HL-60/S4 treated with phorbol 12-myristate 13-acetate at 8.2 ng/mL for 4 days and 3 days (cell line): ENCODE results near the gene MIDN.
"Not testable (repeated sequence)": the region's sequence is repeated elsewhere in the genome, so short reads cannot be mapped to it uniquely, and the experiment has no call there.

Source experiments
- in situ Hi-C: fragments of 300-500 bp; cut with MboI; formaldehyde crosslinking; loops from 2 replicates; pipeline ENCODE4 v1.15.0; 2022; ENCODE audit warnings: low sequenced_read_pairs

Gene MIDN

DNA sequence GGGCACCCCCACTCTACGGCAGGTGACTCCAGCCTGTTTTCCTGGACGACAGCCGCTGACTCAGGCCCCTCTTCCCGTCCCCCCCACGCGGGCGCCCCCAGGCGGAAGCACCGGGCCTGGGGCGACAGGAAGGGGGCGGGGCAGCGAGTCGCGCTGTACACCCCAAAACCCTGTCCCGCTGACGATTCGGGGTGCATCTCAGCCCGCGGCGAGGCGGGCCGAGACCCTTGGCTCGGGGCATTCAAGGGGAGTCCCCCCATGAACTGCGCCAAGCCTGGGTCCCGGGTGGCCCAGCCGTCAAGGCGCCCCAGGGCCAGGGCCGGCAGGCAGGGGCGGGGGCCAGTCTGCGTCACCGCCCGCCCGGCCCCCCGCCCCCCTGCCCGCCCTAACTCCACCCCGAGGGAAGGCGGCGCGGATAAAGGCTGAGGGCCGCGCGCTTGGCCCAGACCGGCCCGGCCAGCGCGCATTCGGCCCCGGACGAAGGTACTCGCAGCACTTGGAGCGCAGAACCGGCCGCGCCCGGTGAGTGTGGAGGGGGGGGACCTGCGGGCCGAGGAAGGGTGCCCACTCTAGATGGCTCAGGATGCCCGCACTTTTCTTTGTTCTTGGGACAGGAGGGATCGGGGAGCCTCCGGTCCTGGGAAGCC lies at the start of gene MIDN:
Gene MIDN, plus strand, starts transcription at position 445 of the 647 bp plus-strand sequence. CDS start 1,714 bp downstream, outside the sequence.
- in situ Hi-C loops, result no loop called here

DNA sequence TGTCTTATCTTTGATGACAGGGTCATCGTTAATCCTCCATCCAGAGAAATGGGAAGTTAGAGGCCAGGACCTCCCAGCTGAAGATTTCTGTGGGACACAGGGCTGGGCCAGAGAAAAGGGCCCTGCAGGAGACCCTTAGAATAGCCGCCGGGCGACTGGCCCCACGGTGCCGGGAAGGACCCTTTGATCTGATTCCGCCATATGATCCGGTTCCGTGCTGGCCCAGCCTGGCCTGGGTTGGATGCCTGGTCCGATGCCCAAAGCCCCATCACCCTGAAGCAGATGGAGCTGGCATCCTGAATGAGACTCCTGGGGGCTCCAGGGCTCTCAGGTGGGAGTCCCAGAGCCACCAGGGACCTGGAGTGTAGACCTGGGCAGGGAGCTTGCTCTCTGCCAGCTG lies 48.9 kb upstream of the MIDN start:
- in situ Hi-C loops, result loop anchor here (10.0 kb wide), 1 partner anchor 85 kb away; no protein-coding TSS in a partner anchor

DNA sequence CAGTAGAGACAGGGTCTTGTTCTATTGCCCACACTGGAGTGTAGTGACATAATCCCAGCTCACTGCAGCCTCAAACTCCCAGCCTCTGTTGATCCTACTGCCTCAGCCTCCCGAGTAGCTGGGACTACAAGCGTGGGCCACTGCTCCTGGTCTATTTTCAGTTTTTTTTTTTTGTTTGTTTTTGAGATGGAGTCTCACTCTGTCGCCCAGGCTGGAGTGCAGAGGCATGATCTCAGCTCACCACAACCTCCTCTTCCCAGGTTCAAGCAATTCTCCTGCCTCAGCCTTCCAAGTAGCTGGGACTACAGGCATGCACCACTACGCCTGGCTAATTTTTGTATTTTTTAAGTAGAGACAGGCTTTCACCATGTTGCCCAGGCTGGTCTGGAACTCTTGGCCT lies 47.8 kb upstream of the MIDN start:
- in situ Hi-C loops, result not testable (repeated sequence)

DNA sequence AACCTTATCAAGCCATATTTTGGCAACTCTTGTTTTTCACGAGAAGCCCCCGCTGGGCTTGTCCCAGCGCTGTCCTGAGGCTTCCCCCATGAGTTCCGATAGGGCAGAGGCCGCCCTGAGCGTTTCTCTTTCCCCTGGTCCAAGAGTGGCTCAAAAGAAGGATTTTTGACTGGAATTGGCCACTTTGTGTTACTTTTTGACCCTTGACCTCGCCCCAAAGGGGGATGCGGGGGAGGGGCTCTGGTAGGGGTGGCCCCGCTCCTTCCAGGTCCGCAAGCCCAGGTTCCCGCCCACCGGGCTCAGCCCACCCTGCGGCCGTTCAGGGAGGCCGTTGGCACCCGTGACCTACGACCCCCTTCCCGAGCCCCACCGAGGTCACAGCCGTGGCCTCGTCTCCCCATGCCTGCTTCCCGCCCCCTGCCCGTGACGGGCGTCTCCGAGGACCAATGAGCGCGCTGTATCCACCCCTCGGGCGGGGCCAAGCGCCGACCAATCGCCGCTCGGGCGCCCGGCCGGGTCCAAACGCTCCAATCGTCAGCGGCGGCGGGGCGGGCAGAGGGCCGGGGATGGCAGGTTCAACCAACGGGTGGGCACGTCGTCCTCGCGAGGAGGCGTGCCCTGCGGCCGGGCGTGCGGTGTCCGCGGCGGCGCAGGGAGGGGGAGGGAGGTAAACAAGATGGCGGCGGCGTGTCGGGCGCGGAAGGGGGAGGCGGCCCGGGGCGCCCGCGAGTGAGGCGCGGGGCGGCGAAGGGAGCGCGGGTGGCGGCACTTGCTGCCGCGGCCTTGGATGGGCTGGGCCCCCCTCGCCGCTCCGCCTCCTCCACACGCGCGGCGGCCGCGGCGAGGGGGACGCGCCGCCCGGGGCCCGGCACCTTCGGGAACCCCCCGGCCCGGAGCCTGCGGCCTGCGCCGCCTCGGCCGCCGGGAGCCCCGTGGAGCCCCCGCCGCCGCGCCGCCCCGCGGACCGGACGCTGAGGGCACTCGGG lies 43.0 kb upstream of the MIDN start, which contains the start of gene STK11:
Gene STK11, plus strand, starts transcription at position 665 of the 986 bp plus-strand sequence. CDS start 1,136 bp downstream, outside the sequence.
- in situ Hi-C loops, result no loop called here

DNA sequence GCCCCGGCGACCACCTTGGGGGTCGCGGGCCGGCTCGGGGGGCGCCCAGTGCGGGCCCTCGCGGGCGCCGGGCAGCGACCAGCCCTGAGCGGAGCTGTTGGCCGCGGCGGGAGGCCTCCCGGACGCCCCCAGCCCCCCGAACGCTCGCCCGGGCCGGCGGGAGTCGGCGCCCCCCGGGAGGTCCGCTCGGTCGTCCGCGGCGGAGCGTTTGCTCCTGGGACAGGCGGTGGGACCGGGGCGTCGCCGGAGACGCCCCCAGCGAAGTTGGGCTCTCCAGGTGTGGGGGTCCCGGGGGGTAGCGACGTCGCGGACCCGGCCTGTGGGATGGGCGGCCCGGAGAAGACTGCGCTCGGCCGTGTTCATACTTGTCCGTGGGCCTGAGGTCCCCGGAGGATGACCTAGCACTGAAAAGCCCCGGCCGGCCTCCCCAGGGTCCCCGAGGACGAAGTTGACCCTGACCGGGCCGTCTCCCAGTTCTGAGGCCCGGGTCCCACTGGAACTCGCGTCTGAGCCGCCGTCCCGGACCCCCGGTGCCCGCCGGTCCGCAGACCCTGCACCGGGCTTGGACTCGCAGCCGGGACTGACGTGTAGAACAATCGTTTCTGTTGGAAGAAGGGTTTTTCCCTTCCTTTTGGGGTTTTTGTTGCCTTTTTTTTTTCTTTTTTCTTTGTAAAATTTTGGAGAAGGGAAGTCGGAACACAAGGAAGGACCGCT lies 42.1 kb upstream of the MIDN start:
- in situ Hi-C loops, result no loop called here

DNA sequence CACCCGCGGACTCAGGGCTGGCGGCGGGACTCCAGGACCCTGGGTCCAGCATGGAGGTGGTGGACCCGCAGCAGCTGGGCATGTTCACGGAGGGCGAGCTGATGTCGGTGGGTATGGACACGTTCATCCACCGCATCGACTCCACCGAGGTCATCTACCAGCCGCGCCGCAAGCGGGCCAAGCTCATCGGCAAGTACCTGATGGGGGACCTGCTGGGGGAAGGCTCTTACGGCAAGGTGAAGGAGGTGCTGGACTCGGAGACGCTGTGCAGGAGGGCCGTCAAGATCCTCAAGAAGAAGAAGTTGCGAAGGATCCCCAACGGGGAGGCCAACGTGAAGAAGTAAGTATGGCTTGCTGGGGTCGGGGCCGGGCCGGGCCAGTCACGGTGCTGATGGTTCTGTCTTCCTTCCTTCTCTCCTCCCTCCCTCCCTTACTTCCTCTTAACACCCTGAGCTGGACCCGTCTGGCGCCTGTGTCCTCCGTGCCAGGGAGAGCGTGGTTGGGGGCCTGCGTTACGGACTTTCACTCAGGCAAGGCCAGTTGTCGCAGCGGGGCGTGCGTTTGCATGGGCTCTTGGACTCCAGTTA lies 41.4 kb upstream of the MIDN start:
- in situ Hi-C loops, result no loop called here

DNA sequence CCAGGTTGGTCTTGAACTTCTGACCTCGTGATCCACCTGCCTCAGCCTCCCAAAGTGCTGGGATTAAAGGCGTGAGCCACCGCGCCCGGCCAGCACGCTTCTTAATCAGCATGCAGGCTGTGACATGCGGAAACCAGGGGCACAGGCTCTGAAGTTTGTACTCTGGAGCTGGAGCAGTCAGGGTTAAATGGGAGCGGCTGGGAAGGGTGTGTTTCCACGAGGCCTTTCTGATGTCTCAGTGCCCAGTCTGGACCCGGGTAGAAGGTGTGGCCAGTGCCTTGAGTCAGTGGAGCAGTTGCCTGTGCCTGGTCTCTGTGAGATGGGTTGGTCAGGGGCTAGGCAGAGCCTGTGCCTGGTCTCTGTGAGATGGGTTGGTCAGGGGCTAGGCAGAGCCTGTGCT lies 39.6 kb upstream of the MIDN start:
- in situ Hi-C loops, result not testable (repeated sequence)

DNA sequence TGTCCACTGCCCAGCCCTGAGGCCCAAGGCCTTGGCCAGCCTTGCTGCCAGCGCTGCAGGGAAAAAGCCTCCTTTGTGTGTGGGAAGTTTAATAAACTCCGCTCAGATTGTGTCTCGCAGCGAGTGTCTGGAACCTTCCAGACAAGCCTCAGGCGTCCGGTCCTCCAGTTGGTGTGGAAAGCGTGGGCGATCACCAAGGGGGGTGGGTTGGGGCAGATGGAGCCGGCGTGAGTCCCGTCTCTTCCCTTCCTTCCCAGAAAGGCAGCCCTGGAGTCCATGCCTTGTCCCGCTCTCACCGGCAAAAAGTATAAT lies 38.2 kb upstream of the MIDN start:
- in situ Hi-C loops, result no loop called here

DNA sequence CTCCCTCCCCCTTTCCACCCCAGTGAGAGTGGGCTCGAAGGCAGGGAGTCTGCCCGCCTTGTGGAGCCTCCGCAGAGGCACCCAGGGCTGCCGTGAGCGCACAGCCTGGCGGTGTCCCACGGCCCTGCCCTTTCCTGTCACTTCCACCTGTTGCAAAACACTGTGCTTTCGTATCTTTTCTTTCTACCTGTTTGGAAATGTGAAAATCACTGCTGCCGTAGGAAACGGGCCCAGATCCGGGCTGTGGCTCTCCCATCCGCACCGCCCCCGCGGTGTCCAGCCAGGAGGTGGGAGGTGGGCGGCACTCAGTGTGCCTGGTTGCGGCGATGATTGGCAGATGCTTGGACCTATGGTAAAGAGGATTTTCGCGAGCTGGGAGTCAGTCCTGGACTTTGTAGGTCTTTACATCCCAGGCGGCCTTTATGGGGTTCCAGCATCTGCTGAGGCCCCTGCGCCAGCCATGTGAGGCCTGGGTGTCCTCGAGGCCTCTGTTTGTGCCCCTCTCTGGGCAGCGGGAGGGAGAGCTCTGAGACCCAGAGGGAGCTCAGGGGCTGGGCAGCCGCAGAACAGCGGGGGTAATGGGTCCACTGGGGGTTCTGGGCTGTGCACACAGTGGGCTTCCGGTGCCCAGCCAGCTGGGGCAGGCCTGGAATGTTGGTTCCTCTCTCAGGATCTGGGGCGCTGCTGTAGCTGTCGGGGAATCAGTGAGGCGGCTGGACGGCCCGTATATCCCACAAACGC lies 36.7 kb upstream of the MIDN start:
- in situ Hi-C loops, result no loop called here

DNA sequence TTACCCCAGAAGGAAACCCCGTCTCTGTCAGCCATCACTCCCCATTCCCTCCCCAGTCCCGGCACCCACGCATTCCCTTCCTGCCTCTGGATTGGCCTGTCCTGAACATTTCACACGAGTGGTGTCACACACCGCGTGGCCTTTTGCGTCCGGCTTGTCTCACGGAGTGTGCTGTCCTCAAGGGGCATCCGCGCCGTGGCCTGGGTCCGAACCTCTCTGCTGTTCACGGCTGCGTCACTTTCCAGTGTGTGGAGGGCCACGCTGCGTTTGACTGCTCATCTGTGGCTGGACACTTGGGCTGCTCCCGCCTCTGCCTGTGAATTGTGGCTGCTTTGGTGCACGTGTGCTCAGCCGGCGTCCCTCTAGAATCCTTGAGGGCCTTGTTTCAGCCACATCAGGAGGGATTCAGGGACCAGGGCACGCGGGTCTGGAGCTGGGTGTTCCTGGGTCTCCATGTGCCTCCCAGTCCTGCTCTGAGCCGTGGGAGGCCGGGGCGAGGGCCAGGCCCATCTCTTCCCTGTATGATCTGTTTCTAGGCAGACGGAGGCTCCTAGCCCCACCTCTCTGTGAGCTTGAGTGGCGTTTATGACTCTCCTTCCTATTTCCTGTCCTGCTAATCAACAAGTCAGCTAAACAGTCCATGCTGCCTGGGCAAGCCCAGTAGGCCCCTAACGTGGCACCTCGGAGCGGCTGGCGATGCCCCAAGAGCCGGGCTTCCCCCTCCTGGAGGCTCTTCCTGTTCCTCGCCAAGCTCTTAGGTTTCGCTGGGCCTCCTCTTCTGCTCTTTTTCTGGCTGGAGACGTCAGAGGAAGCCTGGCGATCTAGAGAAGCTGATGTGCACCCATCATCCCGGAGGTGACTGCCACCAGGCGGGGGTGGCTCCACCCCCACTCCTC lies 34.7 kb upstream of the MIDN start:
- in situ Hi-C loops, result no loop called here

DNA sequence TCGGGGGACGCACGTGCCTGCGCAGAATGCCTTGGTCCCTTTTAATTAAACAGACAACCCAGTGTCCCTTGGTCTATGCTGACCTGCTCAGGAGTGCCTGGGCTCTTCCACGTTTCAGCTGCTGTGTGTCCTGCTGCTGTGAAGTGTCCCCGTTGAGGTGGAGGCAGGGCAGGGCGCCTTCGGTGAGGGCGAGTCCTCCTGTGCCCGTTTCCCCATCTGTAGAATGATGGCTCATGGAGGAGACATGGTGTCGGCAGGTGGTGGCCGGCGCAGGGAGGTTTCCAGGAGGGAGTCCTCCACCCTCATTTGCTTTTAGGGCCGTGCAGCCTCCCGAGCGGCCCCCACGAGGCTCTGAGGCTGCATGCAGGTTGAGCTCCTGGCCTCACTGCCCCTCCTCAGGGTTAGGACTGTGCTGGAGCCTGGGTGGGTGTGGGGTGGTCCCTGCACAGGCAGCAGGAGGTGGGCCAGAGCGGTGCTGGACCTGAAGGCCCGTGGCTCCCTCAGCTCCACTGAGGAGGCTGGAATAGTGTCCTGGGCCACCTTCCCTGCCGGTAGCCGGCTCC lies 34.0 kb upstream of the MIDN start:
- in situ Hi-C loops, result no loop called here

DNA sequence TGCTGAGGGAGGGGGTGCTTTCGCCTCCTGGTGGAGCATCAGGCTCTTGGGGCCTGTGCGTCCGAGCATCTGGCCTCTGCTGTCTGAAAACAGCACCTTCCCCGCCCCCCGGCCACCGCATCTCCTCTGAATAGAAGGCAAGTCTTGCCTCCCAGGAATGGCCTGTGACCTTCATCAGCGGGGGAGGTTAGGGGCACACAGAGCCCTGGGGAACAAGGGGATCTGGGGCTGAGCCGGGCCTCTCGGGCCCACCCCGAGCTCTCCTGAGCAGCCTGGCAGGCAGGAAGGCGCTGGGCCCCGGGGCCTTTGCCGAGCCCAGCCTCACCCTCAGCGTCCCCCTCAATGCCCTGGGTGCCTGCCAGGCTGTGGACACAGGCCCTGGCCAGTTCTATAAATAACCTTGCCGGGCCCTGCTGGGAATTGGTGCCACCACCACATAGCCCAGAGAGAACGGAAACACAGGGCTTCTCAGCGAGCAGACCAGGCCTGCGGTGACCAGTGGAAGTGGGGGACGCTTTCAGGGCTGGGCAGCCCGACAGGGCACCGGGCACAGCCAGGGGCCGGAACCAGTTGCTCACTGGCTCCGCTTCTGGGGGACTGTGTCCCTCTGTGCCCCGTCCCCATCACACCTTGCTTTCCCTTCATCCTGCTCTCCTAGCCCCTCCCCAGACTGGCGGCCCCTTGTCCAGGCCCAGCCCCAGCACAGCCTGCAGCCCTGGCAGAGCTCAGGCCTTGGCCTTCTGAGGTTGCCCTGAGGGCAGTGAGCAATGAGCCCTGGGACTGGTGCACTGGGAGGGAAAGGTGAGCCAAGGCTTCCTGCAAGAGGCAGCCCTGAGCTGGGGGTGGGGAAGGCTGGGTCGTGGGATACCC lies 33.3 kb upstream of the MIDN start:
- in situ Hi-C loops, result no loop called here

DNA sequence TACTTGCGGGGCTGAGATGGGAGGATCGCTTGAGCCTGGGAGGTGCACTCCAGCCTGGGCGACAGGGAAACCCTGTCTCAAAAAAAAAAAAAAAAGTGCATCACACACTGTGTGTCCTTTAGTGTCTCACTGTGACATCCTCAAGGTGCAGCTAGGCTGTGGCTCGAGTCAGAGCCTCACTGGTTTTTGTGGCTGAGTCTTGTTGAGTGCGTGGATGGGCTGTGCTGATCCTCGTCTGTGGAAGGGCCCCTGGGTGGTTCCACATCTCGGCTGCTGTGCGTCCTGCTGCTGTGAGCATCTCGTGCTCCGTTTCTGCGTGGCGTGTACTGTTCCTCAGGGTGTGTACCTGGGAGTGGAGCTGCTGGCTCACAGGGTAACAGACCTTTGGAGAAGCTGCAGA lies 31.6 kb upstream of the MIDN start:
- in situ Hi-C loops, result no loop called here

DNA sequence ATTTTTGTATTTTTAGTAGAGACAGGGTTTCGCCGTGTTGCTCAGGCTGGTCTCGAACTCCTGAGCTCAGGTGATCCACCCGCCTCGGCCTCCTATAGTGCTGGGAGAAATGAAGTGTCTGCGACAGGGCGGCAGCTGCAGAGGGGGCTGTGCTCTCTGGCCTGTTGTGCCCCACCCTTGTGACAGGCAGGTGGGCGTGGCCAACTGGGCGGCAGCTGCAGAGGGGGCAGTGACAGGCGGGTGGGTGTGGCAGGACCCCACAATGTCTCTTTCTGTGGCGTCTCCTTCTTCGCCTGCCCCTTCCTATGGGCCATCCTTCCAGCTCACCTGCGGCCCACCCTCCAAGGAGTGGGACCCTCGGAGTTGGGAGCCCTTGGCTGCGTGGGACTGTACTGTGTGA lies 31.0 kb upstream of the MIDN start:
- in situ Hi-C loops, result no loop called here

DNA sequence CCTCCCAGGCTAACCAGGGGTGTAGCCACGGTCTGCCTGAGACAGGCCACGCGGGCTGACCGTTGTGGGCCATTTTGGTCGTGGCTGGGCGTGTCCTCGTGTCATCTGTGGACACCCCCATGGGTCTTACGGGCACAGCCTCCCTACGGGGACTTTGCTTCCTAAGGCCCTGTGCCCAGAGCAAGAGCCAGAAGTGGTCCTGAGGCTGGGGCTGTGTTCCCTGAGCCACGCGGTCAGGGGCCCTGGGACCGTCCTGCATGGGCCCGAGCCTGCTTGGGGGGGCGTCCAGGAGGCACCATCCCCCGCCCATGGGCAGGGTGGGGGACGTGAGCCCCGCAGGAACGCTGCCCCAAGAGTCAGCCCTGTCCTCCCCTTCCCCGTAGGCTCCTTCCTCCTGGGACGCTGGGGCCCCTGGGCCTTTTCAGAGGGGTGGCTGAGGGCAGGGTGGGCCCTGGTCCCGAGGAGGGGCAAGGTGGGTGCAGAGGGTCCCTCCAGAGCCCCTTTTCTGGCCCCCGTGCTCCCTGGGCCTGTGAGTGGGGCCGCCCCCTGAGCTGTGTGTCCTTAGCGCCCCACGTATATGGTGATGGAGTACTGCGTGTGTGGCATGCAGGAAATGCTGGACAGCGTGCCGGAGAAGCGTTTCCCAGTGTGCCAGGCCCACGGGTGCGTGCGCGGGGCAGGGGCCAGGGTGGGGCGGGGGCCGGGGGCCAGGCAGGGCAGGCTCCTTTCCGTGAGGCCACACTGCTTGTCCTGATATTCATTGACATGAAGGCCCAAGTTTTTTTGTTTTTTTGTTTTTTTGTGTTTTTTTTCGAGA lies 29.4 kb upstream of the MIDN start:
- in situ Hi-C loops, result no loop called here

DNA sequence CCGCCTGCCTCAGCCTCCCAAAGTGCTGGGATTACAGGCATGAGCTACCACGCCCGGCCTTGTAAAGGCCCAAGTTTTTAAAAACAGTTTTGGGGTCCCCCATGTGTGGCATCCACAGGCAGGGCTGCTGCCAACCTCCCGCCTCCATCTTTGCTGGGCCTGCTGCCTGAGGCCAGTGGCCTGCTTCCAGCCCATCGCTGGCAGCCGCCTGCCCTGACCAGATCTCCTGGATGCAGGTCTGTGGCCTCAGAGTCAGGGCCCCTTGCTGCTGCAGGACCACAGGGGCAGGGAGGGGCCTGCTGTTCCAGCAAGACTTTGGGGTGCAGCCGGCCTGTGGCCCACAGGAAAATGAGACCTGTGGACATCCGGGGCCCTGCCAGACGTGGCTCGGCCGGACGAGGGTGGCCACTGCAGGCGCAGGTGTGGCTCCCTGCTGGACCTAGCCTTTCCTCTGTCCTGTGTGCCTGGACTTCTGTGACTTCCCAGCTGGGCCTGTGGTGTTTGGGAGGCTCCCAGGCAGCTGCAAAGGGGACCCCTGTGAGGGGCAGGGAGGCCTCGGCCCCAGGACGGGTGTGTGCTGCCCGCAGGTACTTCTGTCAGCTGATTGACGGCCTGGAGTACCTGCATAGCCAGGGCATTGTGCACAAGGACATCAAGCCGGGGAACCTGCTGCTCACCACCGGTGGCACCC lies 28.5 kb upstream of the MIDN start:
- in situ Hi-C loops, result no loop called here

DNA sequence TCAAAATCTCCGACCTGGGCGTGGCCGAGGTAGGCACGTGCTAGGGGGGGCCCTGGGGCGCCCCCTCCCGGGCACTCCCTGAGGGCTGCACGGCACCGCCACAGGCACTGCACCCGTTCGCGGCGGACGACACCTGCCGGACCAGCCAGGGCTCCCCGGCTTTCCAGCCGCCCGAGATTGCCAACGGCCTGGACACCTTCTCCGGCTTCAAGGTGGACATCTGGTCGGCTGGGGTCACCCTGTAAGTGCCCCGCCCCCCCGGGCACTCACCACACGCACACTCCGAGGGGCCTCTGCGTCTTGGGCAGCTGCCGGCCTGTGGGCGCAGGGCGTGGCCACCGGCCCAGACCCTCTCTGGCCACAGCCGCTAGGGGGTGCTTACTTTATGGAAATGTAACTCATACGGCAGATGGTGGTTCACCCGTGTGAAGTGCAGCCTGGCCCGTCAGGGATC lies 27.9 kb upstream of the MIDN start:
- in situ Hi-C loops, result no loop called here
